ENCODE data around the gene NSD2. TPM values are rescaled to one million over a fixed set of nuclear protein-coding genes. Genes with fewer than 3 reads are reported as not detected.

NSD2 gene
- total RNA-seq, 1 experiment from 2014 or later = 136 TPM

GRCh38 chr4:2024683-2025082 is 153.5 kb downstream of the NSD2 start:
- Histone ChIP-seq H4K20me1 (ENCODE audit: control insufficient read depth, insufficient read depth, insufficient read length) (no peaks in the 10 kb centered on the region), H3K14ac (ENCODE audit: insufficient read depth, low read length) (no peak overlapping the region), H3K4ac (ENCODE audit: low read depth, low read length) (no peak overlapping the region), H3K23ac (ENCODE audit: insufficient read length, low read depth, low read length) (no peak overlapping the region), H2BK15ac (ENCODE audit: low read depth, low read length) (no peak overlapping the region), H3K9me3 (ENCODE audit: control insufficient read depth, low read depth, low read length) (no peaks in the 10 kb centered on the region), H3T11ph (ENCODE audit: low read length) (no peak overlapping the region), H3K79me2 (ENCODE audit: insufficient read depth, low read length) (no peaks in the 10 kb centered on the region), H3K4me2 (ENCODE audit: insufficient read depth, insufficient read length, low read length) (no peak overlapping the region), H3K23me2 (ENCODE audit: insufficient read length, low read depth, low read length, poor library complexity, severe bottlenecking) (no peaks in the 10 kb centered on the region), H3K18ac (ENCODE audit: insufficient read length, low read depth, low read length) (no peak overlapping the region), H4K8ac (replicated peaks; ENCODE audit: insufficient read length, low read depth, low read length) (no peak overlapping the region), H4K5ac (ENCODE audit: insufficient read length, low read depth, low read length) (no peak overlapping the region), H3K79me1 (ENCODE audit: insufficient read depth, low read depth, low read length, poor library complexity, severe bottlenecking) (no peaks in the 10 kb centered on the region), H2AK5ac (ENCODE audit: insufficient read length, low read length) (no peak overlapping the region), H2BK20ac (ENCODE audit: low read depth, low read length, poor library complexity, severe bottlenecking) (no peak overlapping the region), H2BK5ac (ENCODE audit: insufficient read length, low read length) (no peak overlapping the region), H2BK120ac (ENCODE audit: low read depth, low read length, poor library complexity, severe bottlenecking) (no peak overlapping the region), H3K27me3 (ENCODE audit: insufficient read depth, low read length) (no peaks in the 10 kb centered on the region), H2BK12ac (ENCODE audit: insufficient read length, low read depth, low read length) (no peak overlapping the region), H2AFZ (ENCODE audit: low read length) (no peak overlapping the region), H3K9ac (ENCODE audit: extremely low read depth, insufficient read length, low read length) (no peak overlapping the region), H4K91ac (ENCODE audit: insufficient read length, low read depth, low read length) (no peak overlapping the region), H3K27ac (ENCODE audit: insufficient read length, low read depth, low read length) (no peak overlapping the region), H3K56ac (ENCODE audit: insufficient read length, low read depth, low read length) (no peak overlapping the region), H3K4me1 (ENCODE audit: insufficient read depth, low read length) (no peaks in the 10 kb centered on the region)
- Mint-ChIP-seq H3K27ac (no peak overlapping the region), H3K36me3 (ENCODE audit: insufficient read depth in 1 of 3, low read depth in 3 of 3) (peaks cover 0 to 8% (median 3%) of the 10 kb centered on the region in 3 experiments; a peak in 3 of 7 replicates), H3K9me3 (peaks cover 16 to 18% of the 10 kb centered on the region in 2 experiments), H3K4me1 (peaks cover 10 to 12% of the 10 kb centered on the region in 2 experiments), H3K27me3 (ENCODE audit: low read depth) (peaks cover 60% of the 10 kb centered on the region), H3K4me3 (no peak overlapping the region)
- DNase-seq = no peak
- TF ChIP-seq, protein P1, sequence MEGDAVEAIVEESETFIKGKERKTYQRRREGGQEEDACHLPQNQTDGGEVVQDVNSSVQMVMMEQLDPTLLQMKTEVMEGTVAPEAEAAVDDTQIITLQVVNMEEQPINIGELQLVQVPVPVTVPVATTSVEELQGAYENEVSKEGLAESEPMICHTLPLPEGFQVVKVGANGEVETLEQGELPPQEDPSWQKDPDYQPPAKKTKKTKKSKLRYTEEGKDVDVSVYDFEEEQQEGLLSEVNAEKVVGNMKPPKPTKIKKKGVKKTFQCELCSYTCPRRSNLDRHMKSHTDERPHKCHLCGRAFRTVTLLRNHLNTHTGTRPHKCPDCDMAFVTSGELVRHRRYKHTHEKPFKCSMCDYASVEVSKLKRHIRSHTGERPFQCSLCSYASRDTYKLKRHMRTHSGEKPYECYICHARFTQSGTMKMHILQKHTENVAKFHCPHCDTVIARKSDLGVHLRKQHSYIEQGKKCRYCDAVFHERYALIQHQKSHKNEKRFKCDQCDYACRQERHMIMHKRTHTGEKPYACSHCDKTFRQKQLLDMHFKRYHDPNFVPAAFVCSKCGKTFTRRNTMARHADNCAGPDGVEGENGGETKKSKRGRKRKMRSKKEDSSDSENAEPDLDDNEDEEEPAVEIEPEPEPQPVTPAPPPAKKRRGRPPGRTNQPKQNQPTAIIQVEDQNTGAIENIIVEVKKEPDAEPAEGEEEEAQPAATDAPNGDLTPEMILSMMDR (conservative IDR thresholded peaks at IDR 0.05) = no peak

Measured in H9 (cell line).